H1 (cell line): Measurements from ENCODE around the gene ABCA9. TPM values are rescaled to one million over a fixed set of nuclear protein-coding genes. Genes with fewer than 3 reads are reported as not detected.

Source experiments
- CTCF ChIA-PET: fragments of 300-600 bp; sonication (Branson Sonifier 250); formaldehyde crosslinking; loops from one replicate; lab custom pipeline; 2021; ENCODE audit not compliant: partially characterized antibody; lab: Charles Lee
- POLR2A ChIA-PET: fragments of 300-600 bp; sonication (Branson Sonifier 250); formaldehyde crosslinking; loops from one replicate; lab custom pipeline; 2021; ENCODE audit warnings: inconsistent platforms; ENCODE audit not compliant: partially characterized antibody; lab: Charles Lee
- DNase-seq, 2 experiments: peaks; one replicate each; pipeline versions ENCODE4 v3.0.0 to v3.0.0-alpha.2; 2010 to 2022; ENCODE audit warnings: low spot score in 2 of 2, low read depth in 1 of 2, mixed read lengths in 1 of 2
- FAIRE-seq: peaks from 2 replicates; lab custom pipeline; 2011; peaks lifted over from hg19 to GRCh38; lab: Jason Lieb, UNC
- H2AFZ ChIP-seq: 2 replicates; pipeline ENCODE4 v1.8.1; 2012; ENCODE audit warnings: low read length, inconsistent platforms
- H2AK5ac ChIP-seq: 2 replicates; pipeline ENCODE4 v1.6.1; 2013; ENCODE audit warnings: low read depth, low read length
- H2BK120ac ChIP-seq: replicated peaks from 2 replicates; pipeline ENCODE3; 2013; ENCODE audit warnings: low read depth, low read length, inconsistent platforms
- H2BK12ac ChIP-seq: 2 replicates; pipeline ENCODE4 v1.6.1; 2013; ENCODE audit warnings: low read depth, low read length
- H2BK15ac ChIP-seq: 2 replicates; pipeline ENCODE4 v1.6.1; 2013; ENCODE audit warnings: low read length
- H2BK20ac ChIP-seq: 2 replicates; pipeline ENCODE4 v1.6.1; 2013; ENCODE audit warnings: low read length
- H2BK5ac ChIP-seq: 2 replicates; pipeline ENCODE4 v1.6.1; 2013; ENCODE audit warnings: low read depth, low read length
- H3K14ac ChIP-seq: 2 replicates; pipeline ENCODE4 v1.6.1; 2013; ENCODE audit warnings: inconsistent platforms; ENCODE audit not compliant: insufficient read length
- H3K18ac ChIP-seq: 2 replicates; pipeline ENCODE4 v1.6.1; 2013; ENCODE audit warnings: low read length; ENCODE audit errors: extremely low read depth
- H3K23ac ChIP-seq: 2 replicates; pipeline ENCODE4 v1.6.1; 2013; ENCODE audit warnings: inconsistent platforms; ENCODE audit not compliant: insufficient read length
- H3K23me2 ChIP-seq: 2 replicates; pipeline ENCODE4 v1.6.1; 2013; ENCODE audit warnings: low read depth, low read length
- H3K27ac ChIP-seq: 2 replicates; pipeline ENCODE4 v1.6.1; 2011; ENCODE audit warnings: low read depth, low read length, inconsistent platforms
- H3K27me3 ChIP-seq, 4 experiments: replicated peaks in 1 of 4; 1 replicate in 1 of 4; 2 replicates in 3 of 4; pipeline versions ENCODE4 v1.6.1 to v1.8.1; 2011 to 2013; ENCODE audit warnings: low read length in 3 of 4, mild to moderate bottlenecking in 3 of 4, inconsistent platforms in 2 of 4, mixed read lengths in 2 of 4, moderate library complexity in 1 of 4; ENCODE audit not compliant: control insufficient read depth in 3 of 4, insufficient read depth in 3 of 4; ENCODE audit errors: extremely low read depth in 1 of 4
- H3K36me3 ChIP-seq, 4 experiments: 2 replicates each; pipeline versions ENCODE4 v1.6.1 to v1.8.1; 2011 to 2013; ENCODE audit warnings: mild to moderate bottlenecking in 4 of 4, low read length in 3 of 4, moderate library complexity in 2 of 4, control low read depth in 1 of 4, inconsistent platforms in 1 of 4; ENCODE audit not compliant: insufficient read depth in 4 of 4, control insufficient read depth in 2 of 4
- H3K4ac ChIP-seq: replicated peaks from 2 replicates; pipeline ENCODE3; 2013; ENCODE audit warnings: low read length, low read depth, mixed read lengths, inconsistent platforms; ENCODE audit not compliant: insufficient read length
- H3K4me1 ChIP-seq, 4 experiments: replicated peaks in 1 of 4; 1 replicate in 1 of 4; 2 replicates in 3 of 4; pipeline versions ENCODE4 v1.6.1 to v1.8.1; 2011 to 2013; ENCODE audit warnings: low read length in 3 of 4, inconsistent platforms in 2 of 4, mixed read lengths in 1 of 4; ENCODE audit not compliant: insufficient read depth in 4 of 4, control insufficient read depth in 3 of 4
- H3K4me2 ChIP-seq, 2 experiments: 2 replicates each; pipeline versions ENCODE4 v1.6.1 to v1.8.1; 2011 to 2013; ENCODE audit warnings: low read depth in 2 of 2, low read length in 2 of 2, control low read depth in 1 of 2, inconsistent platforms in 1 of 2, mild to moderate bottlenecking in 1 of 2; ENCODE audit not compliant: insufficient read depth in 1 of 2
- H3K4me3 ChIP-seq, 4 experiments: fragments of 200-600, 300-600 bp in 1 of 4; sonication (generic), shearing (Covaris generic), sonication (Bioruptor Twin) in 1 of 4; 2 replicates each; pipeline versions ENCODE4 v1.5.1 to v1.8.1; 2011 to 2016; ENCODE audit warnings: low read length in 4 of 4, low read depth in 3 of 4, control low read depth in 2 of 4, inconsistent platforms in 2 of 4, mild to moderate bottlenecking in 2 of 4, mixed read lengths in 1 of 4, moderate library complexity in 1 of 4; ENCODE audit not compliant: insufficient read depth in 2 of 4; ENCODE audit errors: extremely low read depth in 1 of 4
- H3K56ac ChIP-seq: replicated peaks from 2 replicates; pipeline ENCODE3; 2013; ENCODE audit warnings: low read depth, mild to moderate bottlenecking, mixed read lengths, low read length, inconsistent platforms; ENCODE audit not compliant: insufficient read length
- H3K79me1 ChIP-seq: 2 replicates; pipeline ENCODE4 v1.6.1; 2013; ENCODE audit warnings: low read depth, low read length, control low read depth
- H3K79me2 ChIP-seq, 2 experiments: 2 replicates each; pipeline versions ENCODE4 v1.6.1 to v1.8.1; 2012 to 2013; ENCODE audit warnings: low read length in 2 of 2, mild to moderate bottlenecking in 2 of 2, inconsistent platforms in 1 of 2; ENCODE audit not compliant: insufficient read depth in 2 of 2, control insufficient read depth in 1 of 2
- H3K9ac ChIP-seq, 4 experiments: replicated peaks in 1 of 4; 1 replicate in 1 of 4; 2 replicates in 3 of 4; pipeline versions ENCODE4 v1.6.1 to v1.8.1; 2011 to 2013; ENCODE audit warnings: low read depth in 3 of 4, low read length in 3 of 4, control low read depth in 2 of 4, mild to moderate bottlenecking in 2 of 4, moderate library complexity in 2 of 4, inconsistent platforms in 1 of 4; ENCODE audit errors: extremely low read depth in 1 of 4
- H3K9me3 ChIP-seq, 2 experiments: 2 replicates each; pipeline versions ENCODE4 v1.6.1 to v1.8.1; 2012 to 2013; ENCODE audit warnings: mild to moderate bottlenecking in 2 of 2, moderate library complexity in 2 of 2, control low read depth in 1 of 2, inconsistent platforms in 1 of 2, low read depth in 1 of 2, low read length in 1 of 2, mixed read lengths in 1 of 2; ENCODE audit not compliant: insufficient read depth in 2 of 2
- H4K20me1 ChIP-seq, 2 experiments: replicated peaks in 1 of 2; 2 replicates each; pipeline versions ENCODE3 to v1.8.1; 2011 to 2013; ENCODE audit warnings: inconsistent platforms in 2 of 2, low read length in 2 of 2, mild to moderate bottlenecking in 1 of 2; ENCODE audit not compliant: insufficient read depth in 2 of 2, control insufficient read depth in 1 of 2
- H4K5ac ChIP-seq: 2 replicates; pipeline ENCODE4 v1.6.1; 2013; ENCODE audit warnings: low read length, low read depth, mixed read lengths, inconsistent platforms; ENCODE audit not compliant: insufficient read length
- H4K8ac ChIP-seq: 2 replicates; pipeline ENCODE4 v1.8.0; 2013; ENCODE audit warnings: mild to moderate bottlenecking, moderate library complexity, low read length, inconsistent platforms; ENCODE audit not compliant: insufficient read depth; ENCODE audit errors: extremely low read depth
- H4K91ac ChIP-seq: replicated peaks from 2 replicates; pipeline ENCODE3; 2013; ENCODE audit warnings: low read length, mixed read lengths, inconsistent platforms; ENCODE audit not compliant: insufficient read length
- BRCA1 ChIP-seq: IDR thresholded peaks from 2 replicates; pipeline ENCODE4 v1.6.1; 2012; ENCODE audit warnings: low read depth, low read length, improper control_type of control experiment
- CBX5 ChIP-seq: fragments of 300-800, 300-1000 bp; sonication (generic); IDR thresholded peaks from 2 replicates; pipeline ENCODE4 v1.7.1; 2016; ENCODE audit warnings: antibody characterized with exemption, low read length, low read depth
- CHD1 ChIP-seq: IDR thresholded peaks from 2 replicates; pipeline ENCODE4 v1.6.1; 2012; ENCODE audit warnings: low read depth, low read length, improper control_type of control experiment
- CREB1 ChIP-seq: IDR thresholded peaks from 2 replicates; pipeline ENCODE4 v1.6.1; 2012; ENCODE audit warnings: inconsistent platforms
- E2F6 ChIP-seq: IDR thresholded peaks from 2 replicates; pipeline ENCODE4 v1.6.1; 2012; ENCODE audit warnings: inconsistent platforms
- HDAC2 ChIP-seq, 2 experiments: fragments of 300-600 bp in 1 of 2; sonication (generic) in 1 of 2; IDR thresholded peaks; 2 replicates each; pipeline ENCODE4 v1.6.1; 2011 to 2012; ENCODE audit warnings: low read depth in 2 of 2, low read length in 2 of 2, mild to moderate bottlenecking in 2 of 2, moderate library complexity in 2 of 2, borderline replicate concordance in 1 of 2, inconsistent platforms in 1 of 2
- KDM1A ChIP-seq: fragments of 200-600, 300-600 bp; sonication (generic); IDR thresholded peaks from 2 replicates; pipeline ENCODE4 v1.7.1; 2016; ENCODE audit warnings: mild to moderate bottlenecking, low read length, borderline replicate concordance
- POLR2AphosphoS5 ChIP-seq: IDR thresholded peaks from 2 replicates; pipeline ENCODE4 v1.6.1; 2011; ENCODE audit warnings: low read depth, low read length
- POU5F1 ChIP-seq: IDR thresholded peaks from 2 replicates; pipeline ENCODE4 v1.6.1; 2011; ENCODE audit warnings: low read depth, mild to moderate bottlenecking, low read length, moderate library complexity
- RBBP5 ChIP-seq: IDR thresholded peaks from 2 replicates; pipeline ENCODE4 v1.7.1; 2012; ENCODE audit warnings: low read depth, mild to moderate bottlenecking, inconsistent platforms, low read length, moderate library complexity, borderline replicate concordance
- SAP30 ChIP-seq: fragments of 300-600 bp; sonication (generic); IDR thresholded peaks from 2 replicates; pipeline ENCODE4 v1.7.1; 2012; ENCODE audit warnings: low read length, moderate library complexity, mild to moderate bottlenecking, inconsistent platforms; ENCODE audit not compliant: insufficient read depth, insufficient replicate concordance
- TBP ChIP-seq: IDR thresholded peaks from 2 replicates; pipeline ENCODE4 v1.6.1; 2011; ENCODE audit warnings: low read depth, low read length, improper control_type of control experiment
- TCF12 ChIP-seq: IDR thresholded peaks from 2 replicates; pipeline ENCODE4 v1.6.1; 2011; ENCODE audit warnings: low read depth, mild to moderate bottlenecking, low read length
- WGBS, 2 experiments: shearing (Covaris generic) in 1 of 2; methylation state at CpG; one replicate each; pipeline versions ENCODE4 v1.1.6 to v1.1.7; 2013 to 2015; ENCODE audit warnings: low lambda C conversion rate in 2 of 2, mixed read lengths in 2 of 2, inconsistent platforms in 1 of 2, low coverage in 1 of 2, missing lambda C conversion rate in 1 of 2; ENCODE audit not compliant: insufficient replicate concordance in 2 of 2, insufficient coverage in 1 of 2, insufficient read length in 1 of 2; ENCODE audit errors: extremely low coverage in 1 of 2, missing lambda C conversion rate in 1 of 2; 5-methylcytosine and 5-hydroxymethylcytosine counted together
- polyA plus RNA-seq, 7 experiments: library from polyadenylated mRNA; depleted of rRNA in 3 of 7; stranded (reverse) in 5 of 7; unstranded in 2 of 7; fragments of >200 nt in 5 of 7; fragments of 200-250 nt in 2 of 7; gene quantifications; 1 replicate in 5 of 7; 2 replicates in 1 of 7; 4 replicates in 1 of 7; pipeline versions ENCODE4 v1.2.1 to v1.2.3, GENCODE V29; 2011 to 2013; ENCODE audit warnings: missing spikeins in 2 of 7, mixed read lengths in 2 of 7
- total RNA-seq: library from RNA; stranded (reverse); fragmentation: NEBNext Ultra II Directional; extraction: Animal tissue kit (Norgen Biotek cat#: 25700); gene quantifications from 2 replicates; pipeline ENCODE4 v1.2.1, GENCODE V29; 2021

ABCA9 gene
- total and polyA plus RNA-seq, 2 of the 8 experiments (the other 6 are each of a cell fraction or from before 2014, with no cell fraction given): not detected

GRCh38 chr17:69050999-69051775 is 9.5 kb downstream of the ABCA9 start:
- Histone ChIP-seq H3K56ac (no peak overlapping the region), H2BK12ac (no peak overlapping the region), H2AK5ac (no peak overlapping the region), H3K9ac (no peak overlapping the region), H3K27ac (no peak overlapping the region), H2AFZ (no peak overlapping the region), H2BK20ac (no peak overlapping the region), H3K14ac (no peak overlapping the region), H2BK120ac (no peak overlapping the region), H2BK5ac (no peak overlapping the region), H3K4me3 (no peak overlapping the region), H2BK15ac (no peak overlapping the region), H4K20me1 (no peaks in the 10 kb centered on the region), H3K4me2 (no peak overlapping the region), H3K23me2 (no peaks in the 10 kb centered on the region), H3K9me3 (no peaks in the 10 kb centered on the region), H3K18ac (no peak overlapping the region), H3K4ac (no peak overlapping the region), H4K91ac (no peak overlapping the region), H3K36me3 (no peaks in the 10 kb centered on the region), H3K4me1 (no peaks in the 10 kb centered on the region), H3K23ac (no peak overlapping the region), H3K79me1 (no peaks in the 10 kb centered on the region), H3K79me2 (no peaks in the 10 kb centered on the region), H4K5ac (no peak overlapping the region), H4K8ac (no peak overlapping the region), H3K27me3 (no peaks in the 10 kb centered on the region)
- CTCF ChIA-PET: interaction anchor here (1.0 to 1.2 kb wide), 2 partner anchors 16 to 279 kb away, joined by 4 to 7 read pairs; no protein-coding TSS in a partner anchor
- DNase-seq: no peak
- 92% methylated on average over 5 of the region's 5 CpGs; no CpG with 5 or more reads in 1 of the 2 experiments for WGBS, 2 experiments
- no peak for FAIRE-seq
- POLR2A ChIA-PET: no interaction called here
- TF ChIP-seq CHD1 (no peak), RBBP5 (no peak), TBP (no peak), SAP30 (no peak), HDAC2 (IDR thresholded peaks at IDR 0.05; ENCODE audit: borderline replicate concordance in 1 of 2, low read depth in 2 of 2, low read length in 2 of 2) (no peak), CBX5 (no peak), TCF12 (no peak), E2F6 (no peak), POLR2AphosphoS5 (no peak), POU5F1 (no peak), CREB1 (no peak), BRCA1 (no peak), KDM1A (no peak)
